RWPE1 (cell line): ENCODE measurements around the gene PTGIR.

Experiments used
- CTCF ChIA-PET: fragments of 350-600 bp; sonication (Branson Sonifier 250); formaldehyde crosslinking; extraction: SDS; loops from one replicate; lab custom pipeline; 2021; lab: Yijun Ruan, JAX
- POLR2A ChIA-PET: fragments of 400-600 bp; formaldehyde crosslinking; extraction: SDS; loops from one replicate; lab custom pipeline; 2020; ENCODE audit warnings: antibody characterized with exemption; ENCODE audit not compliant: low non-redundant PET; lab: Yijun Ruan, JAX
- DNase-seq: peaks from one replicate; pipeline ENCODE4 v3.0.0; 2012; ENCODE audit warnings: low spot score
- H3K27ac ChIP-seq: fragments of 450-650 bp; 2 replicates; pipeline ENCODE4 v1.5.1; 2017
- CTCF ChIP-seq: fragments of 450-650 bp; conservative IDR thresholded peaks from 2 replicates; pipeline ENCODE4 v1.5.1; 2017; ENCODE audit warnings: low read depth, mild to moderate bottlenecking

Gene PTGIR

GRCh38 chr19:46587861-46588260 lies 37.0 kb downstream of the PTGIR start:
- ChIA-PET CTCF (no interaction called here), POLR2A (interaction anchor here (0.6 kb wide), 1 partner anchor 32 kb away, joined by 4 read pairs; no protein-coding TSS in a partner anchor)
- no peak for DNase-seq
- no peak overlapping the region for H3K27ac ChIP-seq
- no peak for TF ChIP-seq CTCF

GRCh38 chr19:46586294-46586693 lies 38.6 kb downstream of the PTGIR start:
- DNase-seq, result no peak
- no peak overlapping the region for H3K27ac ChIP-seq
- CTCF ChIA-PET, result no interaction called here
- TF ChIP-seq CTCF, result no peak
- POLR2A ChIA-PET, result no interaction called here

- H3K27ac ChIP-seq, result no peak overlapping the region
- no peak for DNase-seq
- TF ChIP-seq CTCF, result no peak
- CTCF ChIA-PET, result no interaction called here
- POLR2A ChIA-PET, result no interaction called here
Observed at GRCh38 chr19:46585539-46585938, 39.4 kb downstream of the PTGIR start.

- ChIA-PET POLR2A (no interaction called here), CTCF (interaction anchor here (0.7 kb wide), 1 partner anchor 552 kb away, joined by 4 read pairs; no protein-coding TSS in a partner anchor)
- no peak for DNase-seq
- TF ChIP-seq CTCF, result no peak
- H3K27ac ChIP-seq, result no peak overlapping the region
Observed at GRCh38 chr19:46580247-46580646, 44.6 kb downstream of the PTGIR start.

- TF ChIP-seq CTCF, result no peak; the same call in 1 of the 2 replicates
- H3K27ac ChIP-seq, result no peak overlapping the region
- peak; percentile 5 for DNase-seq
- POLR2A ChIA-PET, result no interaction called here
- CTCF ChIA-PET, result interaction anchor here (0.7 kb wide), 1 partner anchor 1064 kb away, joined by 3 read pairs; no protein-coding TSS in a partner anchor
Observed at GRCh38 chr19:46579361-46579879, 45.5 kb downstream of the PTGIR start.

- no peak overlapping the region for H3K27ac ChIP-seq
- no peak for TF ChIP-seq CTCF
- DNase-seq, result no peak
- CTCF ChIA-PET, result no interaction called here
- POLR2A ChIA-PET, result no interaction called here
Observed at GRCh38 chr19:46578450-46578849, 46.4 kb downstream of the PTGIR start.
